GM18507 (cell line): ENCODE data around the gene DFFA.
"Not testable (repeated sequence)": the region's sequence is repeated elsewhere in the genome, so short reads cannot be mapped to it uniquely, and the experiment has no call there.

Experiments
- DNase-seq: peaks from one replicate; pipeline ENCODE4 v3.0.0; 2011; ENCODE audit warnings: low read depth; ENCODE audit not compliant: insufficient read length; ENCODE audit errors: extremely low spot score
- FAIRE-seq: peaks from 2 replicates; lab custom pipeline; 2011; peaks lifted over from hg19 to GRCh38; lab: Jason Lieb, UNC

Gene DFFA

GRCh38 chr1:10437052-10437451 lies 35.3 kb downstream of the DFFA start:
- DNase-seq (no peak), FAIRE-seq (no peak)

- FAIRE-seq (no peak), DNase-seq (no peak)
These were observed 37.7 kb downstream of the DFFA start for GRCh38 chr1:10434590-10434989.

DNA sequence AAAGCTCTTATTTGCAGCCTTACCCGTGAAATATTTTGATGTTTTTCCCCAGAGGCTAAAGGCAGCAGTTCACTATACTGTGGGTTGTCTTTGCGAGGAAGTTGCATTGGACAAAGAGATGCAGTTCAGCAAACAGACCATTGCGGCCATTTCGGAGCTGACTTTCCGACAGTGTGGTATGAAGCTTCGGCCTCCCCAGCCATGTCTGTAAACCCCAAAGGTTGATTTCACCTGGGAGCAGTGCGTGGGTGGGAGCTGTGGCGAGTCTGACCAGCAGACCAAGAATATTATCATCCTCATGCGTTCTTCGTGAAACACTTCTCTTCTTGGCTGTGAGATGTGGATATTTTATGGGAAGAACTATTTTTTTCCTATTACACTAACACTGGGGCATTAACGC lies 38.5 kb downstream of the DFFA start:
- FAIRE-seq = no peak
- DNase-seq = no peak

GRCh38 chr1:10432910-10433700 lies 39.2 kb downstream of the DFFA start:
- no peak for DNase-seq
- no peak for FAIRE-seq

- DNase-seq = no peak
- FAIRE-seq = no peak
These were observed 41.1 kb downstream of the DFFA start for GRCh38 chr1:10431070-10431730.

DNA sequence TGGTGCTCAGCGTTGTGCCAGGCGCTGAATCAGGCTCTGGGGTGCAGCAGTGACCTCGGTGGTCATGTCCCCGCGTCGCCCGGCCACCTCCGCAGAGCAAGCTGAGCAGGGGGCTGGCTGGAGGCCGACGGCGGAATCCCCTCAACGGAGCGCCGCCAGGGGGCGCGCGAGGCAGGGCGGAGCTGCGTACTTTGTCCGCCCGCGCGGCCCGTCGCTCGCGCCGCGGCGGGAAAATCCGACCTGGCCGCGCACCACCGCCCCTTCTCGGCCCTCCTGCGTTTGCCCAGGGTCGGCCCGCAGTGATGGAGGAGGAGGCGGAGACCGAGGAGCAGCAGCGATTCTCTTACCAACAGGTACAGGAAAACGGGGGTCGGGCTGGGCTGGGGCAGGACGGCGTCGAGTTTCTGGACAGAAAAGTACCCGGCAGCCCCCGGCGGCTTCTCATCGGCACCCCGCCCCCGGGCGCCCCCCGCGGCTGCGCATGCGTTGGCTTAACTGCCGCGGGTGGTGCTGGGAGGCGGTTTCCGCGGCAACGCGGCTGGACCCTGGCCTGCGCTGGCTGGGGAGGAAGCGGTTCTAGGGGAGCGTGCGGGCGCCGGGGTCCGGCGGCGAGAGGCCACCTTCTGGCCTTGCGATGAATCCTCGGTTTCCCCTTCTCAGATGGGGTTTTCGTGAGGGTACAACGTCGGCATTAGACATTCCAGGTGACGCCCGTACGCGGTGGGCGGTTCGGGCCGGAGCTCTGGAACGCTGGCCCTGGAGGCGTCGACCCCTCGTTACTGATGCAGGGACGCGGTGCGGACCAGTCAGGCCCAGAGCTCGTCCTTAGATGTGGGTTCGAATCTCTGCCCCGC lies 41.9 kb downstream of the DFFA start, which contains the start of gene CENPS:
CENPS (plus strand) TSS at position 218 of the 854 bp plus-strand sequence; CDS start at position 303, 85 bp downstream.
- peak; percentile 59 for FAIRE-seq
- DNase-seq = peak; percentile 96

- DNase-seq (no peak), FAIRE-seq (no peak)
These were observed 42.5 kb downstream of the DFFA start for GRCh38 chr1:10429868-10430215.

GRCh38 chr1:10428984-10429383 lies 43.3 kb downstream of the DFFA start:
- FAIRE-seq (no peak), DNase-seq (no peak)

GRCh38 chr1:10426535-10426848 lies 45.8 kb downstream of the DFFA start:
- not testable (repeated sequence) for DNase-seq, FAIRE-seq

GRCh38 chr1:10425826-10426534 lies 46.3 kb downstream of the DFFA start:
- DNase-seq, FAIRE-seq: not testable (repeated sequence)

DNA sequence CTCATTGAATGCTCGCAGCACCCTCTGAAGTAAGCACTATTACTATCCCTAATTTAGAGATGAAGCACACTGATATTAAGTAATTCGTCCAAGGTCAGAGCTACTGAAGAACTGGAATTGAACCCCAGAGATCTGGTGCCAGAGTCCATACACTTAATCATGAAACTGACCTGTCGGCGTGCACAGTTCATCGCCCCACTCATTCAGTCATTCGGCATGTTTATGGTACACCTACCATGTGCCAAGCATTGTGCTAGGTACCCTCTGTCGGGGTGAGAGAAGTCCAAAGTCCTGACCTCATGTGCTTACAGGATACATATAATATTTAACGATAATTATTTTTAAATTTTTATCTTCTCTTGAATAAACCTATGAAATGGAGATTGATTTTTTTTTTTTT lies 47.7 kb downstream of the DFFA start:
- DNase-seq (no peak), FAIRE-seq (no peak)

DNA sequence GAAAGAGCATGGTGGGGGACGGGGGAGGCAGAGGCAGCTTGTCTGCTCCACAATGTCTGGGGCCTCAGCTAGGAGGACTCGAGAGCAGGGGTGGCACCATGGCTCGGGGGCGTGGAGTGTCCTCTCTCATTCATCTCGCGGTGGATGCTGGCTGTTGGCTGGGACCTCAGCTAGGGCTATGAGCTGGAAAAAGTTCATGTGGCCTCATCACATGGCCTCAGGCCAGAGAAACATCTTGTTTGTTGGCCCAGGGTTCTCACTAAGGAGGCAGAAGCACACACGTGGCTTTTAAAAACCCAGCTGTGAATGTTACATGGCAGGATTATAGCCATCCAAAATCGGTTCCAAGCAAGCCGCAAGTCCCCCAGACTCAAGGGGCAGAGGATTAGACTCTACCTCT lies 48.3 kb downstream of the DFFA start:
- DNase-seq (no peak), FAIRE-seq (no peak)

- DNase-seq = no peak
- no peak for FAIRE-seq
These were observed 50.7 kb downstream of the DFFA start for GRCh38 chr1:10421637-10422036.

GRCh38 chr1:10419351-10419750 lies 53.0 kb downstream of the DFFA start:
- FAIRE-seq (no peak), DNase-seq (no peak)

- FAIRE-seq, DNase-seq: not testable (repeated sequence)
These were observed 53.6 kb downstream of the DFFA start for GRCh38 chr1:10418741-10419140.

DNA sequence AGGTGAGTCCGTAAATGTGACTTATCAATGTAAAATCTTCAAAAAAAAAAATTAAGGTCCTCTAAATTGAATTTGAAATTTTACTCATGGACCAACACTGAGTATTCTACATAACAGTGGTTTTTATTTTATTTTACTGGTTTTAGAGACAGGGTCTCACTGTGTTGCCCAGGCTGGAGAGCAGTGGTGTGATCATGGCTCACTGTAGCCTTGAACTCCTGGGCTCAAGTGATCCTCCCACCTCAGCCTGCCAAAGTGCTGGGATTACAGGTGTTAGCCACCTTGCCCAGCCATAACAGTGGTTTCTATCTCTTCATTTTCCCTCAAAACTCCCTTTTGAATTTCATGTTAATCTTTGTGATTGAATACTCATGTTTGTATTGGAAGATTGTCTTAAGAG lies 56.4 kb downstream of the DFFA start:
- DNase-seq, FAIRE-seq: not testable (repeated sequence)

DNA sequence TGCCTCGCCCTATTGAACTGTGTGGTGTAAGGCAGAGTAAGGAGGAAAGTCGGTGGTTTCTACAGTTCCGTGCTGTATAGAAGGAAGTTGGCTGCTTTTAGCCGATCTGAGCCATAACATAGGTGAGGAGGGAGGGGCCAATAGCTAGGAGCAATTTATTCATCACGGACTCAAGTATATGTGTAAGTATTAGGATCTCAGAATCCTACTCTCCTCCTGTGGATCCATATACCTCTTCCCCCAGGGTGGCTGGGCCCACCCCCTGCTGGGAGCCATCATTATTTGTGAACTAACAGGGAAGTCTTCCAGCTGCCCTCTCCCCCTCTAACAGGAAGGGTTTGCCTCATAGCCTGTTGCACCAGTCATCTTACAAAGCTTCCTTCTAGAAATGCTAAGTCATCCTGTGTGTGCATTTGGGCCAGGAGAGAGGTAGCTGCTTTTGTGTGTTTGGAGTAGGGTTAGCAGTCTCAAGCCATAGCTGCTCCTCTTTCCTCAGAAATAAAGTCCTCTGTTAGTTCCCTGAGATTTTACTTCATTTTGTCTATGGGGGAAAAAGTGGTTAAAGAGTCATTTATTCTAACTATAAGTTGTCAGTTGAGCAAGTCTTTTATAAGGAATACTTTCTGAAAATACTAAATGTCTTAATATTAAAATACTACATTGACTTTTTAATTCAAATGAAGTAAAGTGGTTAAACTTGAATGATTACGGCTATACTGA lies 57.0 kb downstream of the DFFA start:
- FAIRE-seq (no peak), DNase-seq (no peak)

GRCh38 chr1:10407201-10407600 lies 65.1 kb downstream of the DFFA start:
- DNase-seq = no peak
- FAIRE-seq = no peak
